PFSK-1 (cell line): ENCODE data around the gene ZFPM1.

Experiments used
- POLR2AphosphoS5 ChIP-seq: IDR thresholded peaks from 2 replicates; pipeline ENCODE4 v1.6.1; 2012; ENCODE audit warnings: low read depth, mild to moderate bottlenecking, control low read depth, low read length, moderate library complexity
- SIN3A ChIP-seq: IDR thresholded peaks from 2 replicates; pipeline ENCODE4 v1.6.1; 2012; ENCODE audit warnings: mild to moderate bottlenecking, low read length, moderate library complexity, borderline replicate concordance; ENCODE audit not compliant: insufficient read depth
- TAF1 ChIP-seq: IDR thresholded peaks from 2 replicates; pipeline ENCODE4 v1.6.1; 2012; ENCODE audit warnings: low read length, control low read depth, borderline replicate concordance; ENCODE audit not compliant: insufficient read depth
- TF ChIP-seq, protein P1 (sequence below), 2 experiments: IDR thresholded peaks; 2 replicates each; pipeline versions ENCODE4 v1.6.1 to v1.8.0; 2011 to 2012; ENCODE audit warnings: low read depth in 2 of 2, low read length in 2 of 2, control low read depth in 1 of 2, inconsistent platforms in 1 of 2, mild to moderate bottlenecking in 1 of 2, moderate library complexity in 1 of 2; ENCODE audit not compliant: insufficient read depth in 1 of 2

DNA sequence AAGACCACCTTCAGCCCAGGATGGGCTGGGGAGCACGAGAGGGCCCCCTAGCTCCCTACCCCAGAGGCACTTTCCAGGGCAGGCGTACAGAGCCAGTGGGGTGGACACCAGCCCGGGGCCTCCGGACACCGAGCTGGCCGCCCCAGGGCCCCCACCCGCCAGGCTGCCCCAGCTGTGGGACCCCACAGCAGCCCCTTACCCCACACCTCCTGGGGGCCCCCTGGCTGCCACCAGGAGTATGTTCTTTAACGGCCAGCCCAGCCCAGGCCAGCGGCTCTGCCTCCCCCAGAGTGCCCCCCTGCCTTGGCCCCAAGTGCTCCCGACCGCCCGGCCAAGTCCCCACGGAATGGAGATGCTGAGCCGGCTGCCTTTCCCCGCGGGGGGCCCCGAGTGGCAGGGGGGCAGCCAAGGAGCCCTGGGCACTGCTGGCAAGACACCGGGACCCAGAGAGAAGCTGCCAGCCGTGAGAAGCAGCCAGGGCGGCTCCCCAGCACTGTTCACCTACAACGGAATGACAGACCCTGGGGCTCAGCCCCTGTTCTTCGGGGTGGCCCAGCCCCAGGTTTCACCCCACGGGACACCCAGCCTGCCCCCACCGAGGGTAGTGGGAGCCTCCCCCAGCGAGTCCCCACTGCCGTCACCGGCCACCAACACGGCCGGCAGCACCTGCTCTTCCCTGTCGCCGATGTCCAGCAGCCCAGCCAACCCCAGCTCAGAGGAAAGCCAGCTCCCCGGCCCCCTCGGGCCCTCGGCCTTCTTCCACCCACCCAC is 24.3 kb upstream of the ZFPM1 start:
- TF ChIP-seq POLR2AphosphoS5 (no peak), SIN3A (no peak), TAF1 (no peak)
- TF ChIP-seq, protein P1, sequence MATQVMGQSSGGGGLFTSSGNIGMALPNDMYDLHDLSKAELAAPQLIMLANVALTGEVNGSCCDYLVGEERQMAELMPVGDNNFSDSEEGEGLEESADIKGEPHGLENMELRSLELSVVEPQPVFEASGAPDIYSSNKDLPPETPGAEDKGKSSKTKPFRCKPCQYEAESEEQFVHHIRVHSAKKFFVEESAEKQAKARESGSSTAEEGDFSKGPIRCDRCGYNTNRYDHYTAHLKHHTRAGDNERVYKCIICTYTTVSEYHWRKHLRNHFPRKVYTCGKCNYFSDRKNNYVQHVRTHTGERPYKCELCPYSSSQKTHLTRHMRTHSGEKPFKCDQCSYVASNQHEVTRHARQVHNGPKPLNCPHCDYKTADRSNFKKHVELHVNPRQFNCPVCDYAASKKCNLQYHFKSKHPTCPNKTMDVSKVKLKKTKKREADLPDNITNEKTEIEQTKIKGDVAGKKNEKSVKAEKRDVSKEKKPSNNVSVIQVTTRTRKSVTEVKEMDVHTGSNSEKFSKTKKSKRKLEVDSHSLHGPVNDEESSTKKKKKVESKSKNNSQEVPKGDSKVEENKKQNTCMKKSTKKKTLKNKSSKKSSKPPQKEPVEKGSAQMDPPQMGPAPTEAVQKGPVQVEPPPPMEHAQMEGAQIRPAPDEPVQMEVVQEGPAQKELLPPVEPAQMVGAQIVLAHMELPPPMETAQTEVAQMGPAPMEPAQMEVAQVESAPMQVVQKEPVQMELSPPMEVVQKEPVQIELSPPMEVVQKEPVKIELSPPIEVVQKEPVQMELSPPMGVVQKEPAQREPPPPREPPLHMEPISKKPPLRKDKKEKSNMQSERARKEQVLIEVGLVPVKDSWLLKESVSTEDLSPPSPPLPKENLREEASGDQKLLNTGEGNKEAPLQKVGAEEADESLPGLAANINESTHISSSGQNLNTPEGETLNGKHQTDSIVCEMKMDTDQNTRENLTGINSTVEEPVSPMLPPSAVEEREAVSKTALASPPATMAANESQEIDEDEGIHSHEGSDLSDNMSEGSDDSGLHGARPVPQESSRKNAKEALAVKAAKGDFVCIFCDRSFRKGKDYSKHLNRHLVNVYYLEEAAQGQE (IDR thresholded peaks at IDR 0.05; ENCODE audit: insufficient read depth in 1 of 2, low read depth in 2 of 2, low read length in 2 of 2) = no peak
